Keratinocyte (primary cell): ENCODE results near the gene OR2T27. TPM values are rescaled to one million over a fixed set of nuclear protein-coding genes. Genes with fewer than 3 reads are reported as not detected.

Source experiments
- DNase-seq: peaks from one replicate; pipeline ENCODE4 v3.0.0-alpha.2; 2011; ENCODE audit warnings: low read depth, missing footprints, low spot score
- FAIRE-seq: peaks from 2 replicates; lab custom pipeline; 2011; peaks lifted over from hg19 to GRCh38; lab: Jason Lieb, UNC
- H2AFZ ChIP-seq: 2 replicates; pipeline ENCODE4 v1.6.0; 2012; ENCODE audit warnings: low read length, control low read depth, inconsistent platforms; ENCODE audit not compliant: control insufficient read depth
- H3K27ac ChIP-seq: 2 replicates; pipeline ENCODE4 v1.5.1; 2011; ENCODE audit warnings: low read length; ENCODE audit not compliant: control insufficient read depth, insufficient read depth
- H3K27me3 ChIP-seq: 3 replicates; pipeline ENCODE4 v1.6.0; 2011; ENCODE audit warnings: low read length; ENCODE audit not compliant: control insufficient read depth, insufficient read depth; ENCODE audit errors: extremely low read depth
- H3K36me3 ChIP-seq, 2 experiments: 2 replicates in 1 of 2; 3 replicates in 1 of 2; pipeline ENCODE4 v1.5.1; 2011; ENCODE audit warnings: low read length in 2 of 2, mild to moderate bottlenecking in 1 of 2; ENCODE audit not compliant: control insufficient read depth in 2 of 2, insufficient read depth in 2 of 2; ENCODE audit errors: extremely low read depth in 1 of 2
- H3K4me1 ChIP-seq: 3 replicates; pipeline ENCODE4 v1.5.1; 2011; ENCODE audit warnings: low read length; ENCODE audit not compliant: control insufficient read depth, insufficient read depth; ENCODE audit errors: extremely low read depth
- H3K4me2 ChIP-seq: 3 replicates; pipeline ENCODE4 v1.6.0; 2011; ENCODE audit warnings: low read depth, low read length; ENCODE audit not compliant: control insufficient read depth, insufficient read depth; ENCODE audit errors: extremely low read depth
- H3K4me3 ChIP-seq, 3 experiments: fragments of 200-600 bp in 1 of 3; sonication (generic) in 1 of 3; 2 replicates in 2 of 3; 3 replicates in 1 of 3; pipeline ENCODE4 v1.5.1; 2011 to 2016; ENCODE audit warnings: low read length in 3 of 3, mild to moderate bottlenecking in 3 of 3, control low read depth in 2 of 3, inconsistent platforms in 1 of 3, low read depth in 1 of 3, mixed read lengths in 1 of 3, mixed run types in 1 of 3, moderate library complexity in 1 of 3; ENCODE audit not compliant: control insufficient read depth in 2 of 3, insufficient read depth in 2 of 3; ENCODE audit errors: extremely low read depth in 1 of 3
- H3K79me2 ChIP-seq: 2 replicates; pipeline ENCODE4 v1.6.0; 2012; ENCODE audit warnings: low read length; ENCODE audit not compliant: control insufficient read depth, insufficient read depth
- H3K9ac ChIP-seq: 3 replicates; pipeline ENCODE4 v1.6.0; 2011; ENCODE audit warnings: low read length; ENCODE audit not compliant: control insufficient read depth, insufficient read depth; ENCODE audit errors: extremely low read depth
- H3K9me1 ChIP-seq: 3 replicates; pipeline ENCODE4 v1.6.0; 2011; ENCODE audit warnings: low read length; ENCODE audit not compliant: control insufficient read depth, insufficient read depth; ENCODE audit errors: extremely low read depth
- H3K9me3 ChIP-seq: 2 replicates; pipeline ENCODE4 v1.5.1; 2012; ENCODE audit warnings: low read depth, low read length; ENCODE audit not compliant: control insufficient read depth
- H4K20me1 ChIP-seq: 3 replicates; pipeline ENCODE4 v1.6.0; 2011; ENCODE audit warnings: low read length; ENCODE audit not compliant: control insufficient read depth, insufficient read depth; ENCODE audit errors: extremely low read depth
- EZH2 ChIP-seq: IDR thresholded peaks from one replicate; pipeline ENCODE4 v1.6.1; 2012; ENCODE audit warnings: inconsistent platforms, mild to moderate bottlenecking, low read length, moderate library complexity
- dilution Hi-C: fragments of 300-500 bp; cut with MboI; formaldehyde crosslinking; loops from one replicate; pipeline ENCODE4 v1.7.0; 2020; ENCODE audit warnings: low sequenced_read_pairs; ENCODE audit not compliant: extremely low pct_ligation_motif_present
- polyA plus RNA-seq, 5 experiments: library from polyadenylated mRNA; depleted of rRNA in 3 of 5; stranded (reverse) in 3 of 5; stranded (forward) in 1 of 5; unstranded in 1 of 5; fragments of >200 nt; gene quantifications; 1 replicate in 1 of 5; 2 replicates in 3 of 5; 3 replicates in 1 of 5; pipeline versions ENCODE4 v1.2.1 to v1.2.3, GENCODE V29; 2011 to 2012; ENCODE audit warnings: missing spikeins in 2 of 5, low read depth in 1 of 5, low replicate concordance in 1 of 5
- TF ChIP-seq, protein P1 (sequence below), 3 experiments: IDR thresholded peaks in 1 of 3; conservative IDR thresholded peaks in 1 of 3; optimal IDR thresholded peaks in 1 of 3; 2 replicates in 2 of 3; 3 replicates in 1 of 3; pipeline versions ENCODE3 to v1.5.1; 2011; ENCODE audit warnings: low read length in 3 of 3, mild to moderate bottlenecking in 3 of 3, moderate library complexity in 2 of 3, control low read depth in 1 of 3, inconsistent platforms in 1 of 3; ENCODE audit not compliant: insufficient read depth in 2 of 3; ENCODE audit errors: extremely low read depth in 1 of 3

Gene OR2T27
- polyA plus RNA-seq, 1 donor (not counting 4 experiments of a cell fraction or from before 2014, with no cell fraction given): not detected

DNA sequence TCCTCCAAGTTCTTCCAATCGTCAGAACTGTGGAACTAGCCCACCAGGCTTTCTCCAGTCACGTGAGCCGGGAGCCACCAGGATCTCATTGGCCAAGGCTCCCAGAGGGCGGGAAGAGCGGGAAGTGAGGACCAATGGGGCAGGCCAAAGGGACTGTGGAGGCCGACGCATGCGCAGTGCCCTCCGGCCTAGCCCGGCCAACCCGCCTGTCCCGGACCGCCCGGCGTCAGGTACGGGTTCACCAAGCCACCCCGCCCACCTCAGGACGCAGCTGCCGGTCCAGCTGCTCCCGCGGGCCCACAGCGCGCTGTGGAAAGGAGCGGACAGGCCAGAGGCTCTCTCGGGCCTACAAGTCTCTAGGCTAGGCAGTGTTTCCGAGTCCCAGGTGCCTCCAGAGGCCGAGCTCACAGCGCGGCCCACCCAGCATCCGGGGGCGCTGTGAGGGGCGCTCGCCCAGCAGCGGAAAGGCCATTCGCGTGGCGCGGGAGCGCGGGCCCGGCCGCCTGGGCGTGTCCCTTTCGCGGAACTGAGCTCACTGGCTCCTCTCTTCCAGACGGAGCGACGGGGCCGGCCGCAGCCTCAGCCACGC is 36.3 kb upstream of the OR2T27 start:
- no peak for FAIRE-seq
- TF ChIP-seq, protein P1, sequence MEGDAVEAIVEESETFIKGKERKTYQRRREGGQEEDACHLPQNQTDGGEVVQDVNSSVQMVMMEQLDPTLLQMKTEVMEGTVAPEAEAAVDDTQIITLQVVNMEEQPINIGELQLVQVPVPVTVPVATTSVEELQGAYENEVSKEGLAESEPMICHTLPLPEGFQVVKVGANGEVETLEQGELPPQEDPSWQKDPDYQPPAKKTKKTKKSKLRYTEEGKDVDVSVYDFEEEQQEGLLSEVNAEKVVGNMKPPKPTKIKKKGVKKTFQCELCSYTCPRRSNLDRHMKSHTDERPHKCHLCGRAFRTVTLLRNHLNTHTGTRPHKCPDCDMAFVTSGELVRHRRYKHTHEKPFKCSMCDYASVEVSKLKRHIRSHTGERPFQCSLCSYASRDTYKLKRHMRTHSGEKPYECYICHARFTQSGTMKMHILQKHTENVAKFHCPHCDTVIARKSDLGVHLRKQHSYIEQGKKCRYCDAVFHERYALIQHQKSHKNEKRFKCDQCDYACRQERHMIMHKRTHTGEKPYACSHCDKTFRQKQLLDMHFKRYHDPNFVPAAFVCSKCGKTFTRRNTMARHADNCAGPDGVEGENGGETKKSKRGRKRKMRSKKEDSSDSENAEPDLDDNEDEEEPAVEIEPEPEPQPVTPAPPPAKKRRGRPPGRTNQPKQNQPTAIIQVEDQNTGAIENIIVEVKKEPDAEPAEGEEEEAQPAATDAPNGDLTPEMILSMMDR (optimal IDR thresholded peaks at IDR 0.05 in 1 of 3, IDR thresholded peaks at IDR 0.05 in 1 of 3, conservative IDR thresholded peaks at IDR 0.05 in 1 of 3; ENCODE audit: extremely low read depth in 1 of 3, insufficient read depth in 2 of 3, low read length in 3 of 3): no peak
- no peak for TF ChIP-seq EZH2
- dilution Hi-C loops: no loop called here

DNA sequence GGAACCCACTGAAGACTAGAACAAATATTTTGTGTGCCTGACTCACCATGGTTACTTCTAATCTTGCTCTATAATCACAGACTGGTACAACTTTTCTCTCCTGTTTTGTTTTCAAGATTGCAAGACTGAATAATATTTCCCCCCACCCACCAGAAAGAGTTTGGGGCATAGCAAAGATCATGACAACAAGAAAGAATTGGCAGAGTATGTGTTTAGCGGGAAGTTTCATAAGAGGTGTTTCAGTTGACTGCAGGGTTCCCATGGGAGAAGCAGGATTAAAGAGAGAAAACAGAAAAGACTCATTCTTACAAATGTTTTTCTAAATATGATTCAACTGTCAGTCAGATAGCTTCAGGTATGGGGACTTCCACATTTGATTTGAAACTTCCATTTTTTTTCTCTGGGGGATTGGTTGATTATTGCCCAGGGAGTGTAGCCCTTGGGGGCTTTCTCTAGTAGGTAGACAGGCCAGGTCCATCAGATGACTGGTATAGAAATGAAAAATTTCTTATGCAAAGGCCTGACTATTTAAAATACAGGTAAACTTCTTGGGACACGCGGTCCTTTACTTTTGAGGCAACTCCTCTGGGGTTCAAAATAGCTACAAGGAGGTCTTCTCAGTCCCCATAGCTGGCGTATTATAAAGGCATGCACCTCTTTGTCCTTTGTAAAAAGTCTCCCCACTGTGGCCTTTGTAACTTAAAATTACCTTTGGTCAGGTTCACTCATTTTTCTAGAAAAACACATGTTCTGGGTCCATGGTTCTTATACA is 33.4 kb upstream of the OR2T27 start:
- Histone ChIP-seq H4K20me1 (no peaks in the 10 kb centered on the region), H2AFZ (no peak overlapping the region), H3K27me3 (no peaks in the 10 kb centered on the region), H3K9me1 (no peaks in the 10 kb centered on the region), H3K9me3 (no peaks in the 10 kb centered on the region), H3K4me2 (no peak overlapping the region), H3K79me2 (no peaks in the 10 kb centered on the region), H3K9ac (no peak overlapping the region), H3K36me3 (no peaks in the 10 kb centered on the region), H3K4me3 (no peak overlapping the region), H3K4me1 (no peaks in the 10 kb centered on the region), H3K27ac (no peak overlapping the region)
- DNase-seq: no peak
- no peak for FAIRE-seq
- TF ChIP-seq EZH2: no peak
- TF ChIP-seq, protein P1 (optimal IDR thresholded peaks at IDR 0.05 in 1 of 3, IDR thresholded peaks at IDR 0.05 in 1 of 3, conservative IDR thresholded peaks at IDR 0.05 in 1 of 3; ENCODE audit: extremely low read depth in 1 of 3, insufficient read depth in 2 of 3, low read length in 3 of 3): no peak
- dilution Hi-C loops: no loop called here

More for the DNA sequence above, 36.3 kb upstream of the OR2T27 start:
- no peaks in the 10 kb centered on the region for H3K4me1 ChIP-seq
- H3K4me2 ChIP-seq: no peak overlapping the region
- H3K79me2 ChIP-seq: no peaks in the 10 kb centered on the region
- no peak overlapping the region for H3K9ac ChIP-seq
- no peaks in the 10 kb centered on the region for H4K20me1 ChIP-seq
- no peaks in the 10 kb centered on the region for H3K9me1 ChIP-seq
- no peak overlapping the region for H3K27ac ChIP-seq
- no peak for DNase-seq
- no peak overlapping the region for H3K4me3 ChIP-seq
- H2AFZ ChIP-seq: no peak overlapping the region
- no peaks in the 10 kb centered on the region for H3K27me3 ChIP-seq
- H3K9me3 ChIP-seq: no peaks in the 10 kb centered on the region
- H3K36me3 ChIP-seq: no peaks in the 10 kb centered on the region
